ENCODE results near the gene CUBN.

The CUBN gene

DNA sequence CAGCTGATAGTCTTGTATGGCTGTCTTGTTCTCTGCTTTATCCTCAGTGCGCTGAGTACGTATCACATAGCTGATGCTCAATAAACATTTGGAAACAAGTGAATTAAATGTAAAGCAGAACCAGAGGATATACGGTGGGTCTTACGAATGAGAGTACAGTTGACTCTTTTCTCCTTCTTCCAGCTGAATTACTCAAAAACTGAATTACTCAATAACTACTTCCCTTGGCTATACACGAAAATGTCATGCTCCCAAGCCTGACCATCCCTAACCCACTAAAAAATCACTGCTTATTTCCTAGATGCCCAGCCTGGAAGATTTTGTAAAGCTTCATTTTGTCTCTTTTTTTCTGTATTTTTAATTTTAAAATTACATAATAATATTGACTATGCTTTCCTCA lies 309.2 kb downstream of the CUBN start:
- DNase-seq (ENCODE audit: low spot score), result no peak

DNA sequence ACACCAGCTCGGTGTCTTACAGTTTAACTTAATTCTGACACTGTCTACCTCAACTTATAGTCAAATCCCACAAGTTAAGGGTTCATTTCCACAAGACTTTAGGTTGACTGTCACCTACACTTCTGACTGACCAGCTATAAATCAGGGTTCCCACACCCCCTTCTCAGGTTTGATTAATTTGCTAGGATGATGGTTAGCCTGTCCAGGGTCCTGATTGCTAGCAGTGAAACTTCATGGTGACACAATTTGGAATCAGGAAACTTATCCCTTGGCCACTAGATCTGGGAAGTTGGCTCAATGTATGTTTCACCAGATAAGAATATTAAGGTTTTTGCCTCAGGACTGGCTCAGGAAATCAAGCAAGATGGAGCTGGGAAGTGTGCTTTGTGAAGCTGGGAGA lies 309.6 kb downstream of the CUBN start:
- no peak for DNase-seq (ENCODE audit: low spot score)

- DNase-seq (ENCODE audit: low spot score), result no peak
Observed at GRCh38 chr10:16819436-16819835, 310.2 kb downstream of the CUBN start.

- no peak for DNase-seq (ENCODE audit: low spot score)
Observed at GRCh38 chr10:16819026-16819425, 310.6 kb downstream of the CUBN start.

DNA sequence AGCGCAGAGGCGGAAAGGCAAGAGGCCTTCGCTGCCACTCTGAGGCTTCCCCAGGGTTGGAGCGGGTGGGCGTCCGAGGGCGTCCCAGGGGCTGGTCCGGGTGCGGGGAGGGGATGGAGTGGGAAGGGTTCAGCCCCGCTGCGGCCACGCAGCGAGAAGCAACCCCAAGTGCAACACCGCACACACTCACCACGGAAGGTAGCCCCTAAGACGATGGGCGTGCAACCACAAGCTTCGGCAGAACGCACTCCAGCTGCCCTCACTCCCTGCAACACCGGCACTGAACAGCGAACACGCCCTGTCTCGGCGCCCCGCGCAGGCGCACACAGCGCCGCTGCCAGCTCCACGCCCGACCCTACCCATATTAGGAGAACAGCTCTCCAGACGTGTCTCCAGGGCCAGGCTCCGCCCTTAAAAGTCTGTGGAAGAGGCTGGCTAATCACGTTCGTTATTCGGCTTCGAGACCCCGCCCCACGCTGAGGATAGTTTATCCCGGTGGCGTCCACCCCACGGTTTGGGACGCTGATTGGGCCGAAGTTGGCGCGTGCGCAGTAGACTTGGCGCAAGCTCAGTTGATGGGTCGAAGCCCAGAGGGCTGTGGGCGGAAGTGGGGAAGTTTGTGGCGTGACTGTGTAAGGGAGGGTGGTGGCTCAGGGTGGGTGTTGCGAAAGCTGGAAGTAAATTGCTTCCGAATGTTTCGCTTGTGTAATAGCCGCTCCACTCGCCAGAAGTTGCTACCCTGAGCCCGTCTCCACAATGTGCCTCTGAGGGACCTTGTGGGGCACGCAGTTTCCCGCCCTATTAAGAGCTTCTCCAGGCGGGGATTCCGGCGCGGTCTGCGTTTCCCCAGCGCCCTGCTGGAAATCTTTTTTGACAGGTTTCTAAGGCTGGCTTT lies 312.2 kb downstream of the CUBN start, which contains the start of gene RSU1:
Gene RSU1 (minus strand): TSS at position 300 of the 895 bp plus-strand sequence. CDS start 343 bp downstream, outside the sequence.
- DNase-seq (ENCODE audit: low spot score), result peak; percentile 100

DNA sequence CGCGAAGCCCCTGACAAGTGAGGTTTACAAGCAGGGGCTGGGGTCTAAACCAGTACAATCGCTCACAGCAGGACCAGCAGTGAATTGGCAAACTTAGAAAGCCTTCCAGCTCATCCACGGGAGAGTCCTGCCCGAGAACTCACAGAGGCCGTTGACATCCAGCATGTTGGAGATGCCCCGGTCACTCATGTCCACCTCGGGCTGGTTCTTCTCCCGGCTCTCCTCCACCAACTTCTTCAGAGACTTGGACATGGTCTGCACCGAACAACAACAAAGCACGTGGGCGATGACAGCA lies 312.8 kb downstream of the CUBN start:
- no peak for DNase-seq (ENCODE audit: low spot score)

- peak; percentile 33 for DNase-seq (ENCODE audit: low spot score)
Observed at GRCh38 chr10:16816171-16816570, 313.4 kb downstream of the CUBN start.

DNA sequence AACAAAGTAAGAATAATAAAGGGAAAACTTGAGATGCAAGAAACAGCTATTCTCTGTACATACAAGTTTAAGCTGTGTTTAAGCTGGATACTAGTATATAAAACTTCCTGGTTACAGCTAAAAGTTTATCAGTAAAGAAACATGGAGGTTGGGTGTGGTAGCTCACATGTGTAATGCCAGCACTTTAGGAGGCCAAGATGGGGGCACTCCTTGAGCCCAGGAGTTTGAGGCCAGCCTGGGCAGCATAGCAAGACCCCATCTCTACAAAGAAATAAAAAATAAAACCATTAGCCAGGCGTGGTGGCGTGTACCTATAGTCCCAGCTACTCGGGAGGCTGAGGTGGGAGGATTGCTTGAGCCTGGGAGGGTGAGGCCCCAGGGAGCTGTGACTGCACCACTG lies 315.6 kb downstream of the CUBN start:
- peak; percentile 69 for DNase-seq (ENCODE audit: low spot score)

DNA sequence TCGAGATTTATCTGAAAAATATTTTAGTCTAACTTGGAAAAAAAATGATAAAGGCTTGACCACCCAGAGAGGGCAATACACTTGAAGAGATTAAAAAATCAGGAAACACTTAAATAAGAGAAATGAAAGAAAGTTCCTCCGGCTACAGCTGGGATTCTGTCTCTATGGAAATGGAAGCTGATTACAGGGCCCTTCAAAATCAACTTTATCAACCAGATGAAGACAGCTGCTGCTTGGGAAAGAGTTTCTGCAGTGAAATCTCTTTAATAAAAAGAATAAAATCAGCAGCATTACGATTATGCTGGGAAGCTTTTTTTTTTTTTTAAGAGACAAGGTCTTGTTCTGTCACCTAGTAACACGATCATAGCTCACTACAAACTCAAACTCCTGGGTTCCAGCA lies 316.9 kb downstream of the CUBN start:
- DNase-seq (ENCODE audit: low spot score), result no peak

DNA sequence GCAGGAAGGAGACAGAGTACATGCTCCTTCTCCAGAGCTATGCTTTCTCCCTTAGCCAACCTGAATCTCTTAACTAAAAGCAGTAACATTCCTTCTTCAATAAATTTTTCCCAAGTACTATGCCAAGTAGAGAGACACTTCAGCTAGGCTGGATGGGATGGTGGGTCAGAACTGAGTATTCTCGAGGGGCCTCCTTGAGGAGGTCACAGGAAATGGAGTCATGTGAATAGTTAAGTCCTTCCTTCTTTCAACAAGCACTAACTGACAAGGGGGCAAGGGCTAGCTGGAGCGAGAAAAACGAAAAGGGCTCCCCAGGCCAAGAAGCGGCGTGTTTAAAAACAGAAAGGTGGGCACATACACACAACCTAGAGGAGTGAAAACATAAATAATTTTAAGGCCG lies 317.8 kb downstream of the CUBN start:
- no peak for DNase-seq (ENCODE audit: low spot score)

DNA sequence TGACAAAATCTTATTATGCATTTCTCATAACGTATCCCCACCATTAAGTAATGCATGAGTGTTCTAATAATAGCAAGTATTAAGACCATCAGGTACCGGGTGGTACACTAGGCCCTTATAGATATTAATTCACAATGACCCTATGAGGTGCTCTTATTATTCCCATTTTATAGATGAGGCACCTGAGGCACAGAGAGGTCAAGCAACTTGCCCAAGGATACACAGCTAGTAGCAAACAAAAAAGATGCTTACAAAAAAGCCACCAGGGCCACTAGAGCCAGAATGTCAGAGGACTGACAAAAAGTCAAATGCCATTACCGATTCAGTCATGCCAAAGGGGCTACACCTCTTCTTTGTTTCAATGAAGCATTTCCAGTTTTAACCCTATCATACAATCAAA lies 318.3 kb downstream of the CUBN start:
- DNase-seq (ENCODE audit: low spot score), result no peak

DNA sequence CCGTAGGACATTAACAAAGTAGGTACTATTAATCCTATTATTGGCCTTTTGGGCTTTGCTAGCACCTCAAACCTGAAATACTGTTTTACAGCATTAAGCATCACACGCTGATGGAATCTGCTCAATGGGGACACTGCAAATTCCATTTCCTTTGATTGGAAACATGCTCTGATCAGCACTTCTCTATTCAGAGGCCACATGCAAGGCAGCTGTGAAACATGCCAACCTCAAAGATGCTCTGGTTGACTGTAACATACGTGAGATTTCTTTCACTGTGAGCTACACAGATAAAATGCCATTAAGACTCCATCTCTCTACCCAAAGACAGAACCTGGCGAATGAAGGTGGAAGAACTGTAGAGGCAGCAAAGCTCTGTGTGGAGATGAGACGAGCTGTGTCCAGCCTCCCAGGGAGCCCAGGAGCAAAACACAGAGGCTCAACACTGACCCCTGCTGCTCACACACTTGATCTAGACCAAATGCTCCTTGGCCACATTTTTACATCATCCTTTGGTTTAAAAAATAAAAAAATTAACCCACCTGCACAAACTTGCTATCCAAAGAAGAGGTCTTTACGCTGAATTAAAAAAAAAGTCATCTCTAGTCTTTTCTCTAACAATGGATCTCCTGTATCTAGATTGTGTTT lies 320.4 kb downstream of the CUBN start:
- peak; percentile 61 for DNase-seq (ENCODE audit: low spot score)

DNA sequence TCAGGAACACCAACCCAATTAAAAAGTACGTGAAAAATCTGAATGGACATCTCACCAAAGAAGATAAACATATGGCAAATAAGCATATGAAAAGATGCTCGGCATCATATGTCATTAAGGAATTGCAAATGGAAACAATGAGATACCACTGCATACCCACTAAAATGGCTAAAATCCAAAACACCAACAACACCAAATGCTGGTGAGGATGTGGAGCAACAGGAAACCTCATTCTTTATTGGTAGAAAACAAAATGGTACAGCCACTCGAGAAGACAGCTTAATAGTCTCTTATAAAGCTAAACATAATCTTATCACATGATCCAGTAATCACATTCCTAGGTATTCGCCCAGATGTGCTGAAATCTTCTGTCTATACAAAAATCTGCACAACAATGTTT lies 325.5 kb downstream of the CUBN start:
- no peak for DNase-seq (ENCODE audit: low spot score)

DNA sequence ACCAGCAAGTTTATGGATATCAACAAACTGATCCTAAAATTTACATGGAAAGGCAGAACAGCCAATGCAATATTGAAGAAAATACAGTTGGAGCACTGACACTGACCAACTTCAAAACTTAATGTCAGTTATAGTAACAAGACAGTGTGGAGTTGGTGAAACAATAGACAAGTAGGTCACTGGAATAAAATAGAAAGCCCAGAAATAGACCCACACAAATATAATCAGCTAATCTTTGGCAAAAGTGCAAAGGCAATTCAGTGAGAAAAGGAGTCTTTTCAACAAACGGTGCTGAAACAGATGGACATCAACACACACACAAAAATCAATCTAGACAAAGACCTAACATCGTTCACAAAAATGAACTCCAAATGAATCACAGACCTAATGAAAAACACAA lies 326.1 kb downstream of the CUBN start:
- no peak for DNase-seq (ENCODE audit: low spot score)

DNA sequence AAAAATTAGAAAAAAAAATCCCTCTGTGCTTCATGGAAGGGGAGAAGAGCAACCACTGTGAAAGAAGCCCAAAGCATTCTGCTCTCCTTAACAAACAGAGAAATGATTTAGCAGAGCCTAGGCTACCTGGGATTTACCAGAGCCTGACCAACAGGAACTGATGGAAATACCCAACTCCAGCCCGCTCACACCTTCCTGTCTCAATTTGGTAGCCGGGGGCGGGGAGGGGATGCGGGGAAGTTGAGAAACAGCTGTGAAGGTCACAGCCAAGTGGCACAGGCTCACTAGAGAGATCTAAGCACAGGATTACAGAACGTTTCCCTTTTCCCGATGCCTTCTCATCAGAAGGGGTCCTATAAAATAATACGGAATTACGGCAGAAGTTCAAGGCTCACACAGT lies 330.0 kb downstream of the CUBN start:
- no peak for DNase-seq (ENCODE audit: low spot score)

DNA sequence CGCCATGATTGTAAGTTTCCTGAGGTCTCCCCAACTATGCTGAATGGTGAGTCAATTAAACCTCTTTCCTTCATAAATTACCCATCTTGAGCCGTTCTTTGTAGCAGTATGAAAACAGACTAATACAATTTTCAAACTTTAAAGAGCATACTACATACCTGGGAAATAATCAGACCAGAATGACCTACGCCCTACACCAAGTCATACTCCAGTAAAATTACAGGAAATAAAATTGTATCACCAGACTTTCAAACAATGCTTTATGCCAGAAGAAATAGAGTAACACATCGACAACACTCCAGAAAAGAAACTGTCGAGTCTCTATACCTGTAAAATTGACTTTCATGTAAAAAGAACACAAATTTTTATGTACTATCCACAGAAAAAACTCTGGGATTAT lies 331.0 kb downstream of the CUBN start:
- DNase-seq (ENCODE audit: low spot score), result no peak

- DNase-seq (ENCODE audit: low spot score), result no peak
Observed at GRCh38 chr10:16795410-16796073, 334.1 kb downstream of the CUBN start.

GRCh38 chr10:16794005-16794404 lies 335.6 kb downstream of the CUBN start:
- DNase-seq (ENCODE audit: low spot score), result no peak

DNA sequence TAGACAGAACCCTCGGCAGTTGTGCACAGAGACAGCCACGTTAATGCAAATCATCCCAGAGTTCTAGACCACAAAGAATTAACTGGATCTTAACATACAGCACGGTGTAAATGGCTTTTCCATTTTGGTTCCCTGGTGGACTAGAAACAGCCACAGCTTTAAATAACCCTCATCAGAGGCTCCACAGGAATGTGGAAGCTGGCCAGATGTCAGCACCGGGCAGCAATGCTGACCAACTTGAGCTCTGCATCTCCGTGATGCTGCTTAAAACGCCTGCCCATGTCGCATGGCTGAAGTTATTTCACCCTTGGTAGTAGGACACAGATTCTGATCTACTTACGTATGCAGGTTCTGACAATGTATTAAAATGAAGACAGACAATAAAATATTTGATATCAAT lies 336.9 kb downstream of the CUBN start:
- DNase-seq (ENCODE audit: low spot score), result no peak

GRCh38 chr10:16789765-16790164 lies 339.8 kb downstream of the CUBN start:
- no peak for DNase-seq (ENCODE audit: low spot score)

DNA sequence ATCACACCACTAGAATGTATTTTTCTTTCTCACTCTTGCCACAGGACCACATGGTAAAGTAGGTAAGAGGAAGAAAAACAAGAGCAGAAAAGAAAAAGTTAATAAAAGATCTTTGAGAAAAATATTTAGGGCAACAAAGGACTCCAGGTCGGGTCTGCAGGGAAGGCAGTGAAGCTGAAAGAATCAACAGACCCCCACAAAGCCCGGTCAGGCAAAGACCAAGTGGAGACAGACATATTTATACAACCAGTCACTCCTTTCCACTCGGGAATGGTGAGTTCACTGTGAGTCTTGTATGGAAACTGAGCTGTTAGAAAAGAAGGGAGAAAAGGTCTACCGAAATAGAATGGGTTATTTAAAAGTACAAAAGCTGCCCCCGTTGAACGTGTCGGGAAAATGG lies 340.4 kb downstream of the CUBN start:
- DNase-seq (ENCODE audit: low spot score), result no peak

- no peak for DNase-seq (ENCODE audit: low spot score)
Observed at GRCh38 chr10:16788778-16789177, 340.8 kb downstream of the CUBN start.

GRCh38 chr10:16788125-16788524 lies 341.5 kb downstream of the CUBN start:
- DNase-seq (ENCODE audit: low spot score), result no peak

Data from hematopoietic multipotent progenitor cell treated with erythropoietin and hydrocortisone succinate and interleukin-3 and kit ligand, for 15 days (in vitro differentiated cells).